ENCODE results near the gene LAMB2. TPM values are rescaled to one million over a fixed set of nuclear protein-coding genes. Genes with fewer than 3 reads are reported as not detected.

Gene LAMB2
- total RNA-seq, 4 donors from 2014 or later: 609 to 1,229 (median 740) TPM

- 78% methylated on average over 5 of the region's 5 CpGs for WGBS
- peaks cover 0 to 5% (median 1%) of the 10 kb centered on the region in 4 donors for H3K4me1 ChIP-seq
- H3K27ac ChIP-seq (replicated peaks in 1 of 4): no peak overlapping the region
- DNase-seq (ENCODE audit: extremely low spot score): no peak
- intact Hi-C loops (cut with DNase I): no loop called here
- H3K9me3 ChIP-seq: no peaks in the 10 kb centered on the region
- peaks cover 6 to 24% (median 16%) of the 10 kb centered on the region in 4 donors for H3K36me3 ChIP-seq
- no peaks in the 10 kb centered on the region for H3K27me3 ChIP-seq
- TF ChIP-seq POLR2AphosphoS5 (IDR thresholded peaks at IDR 0.05) (no peak), CTCF (IDR thresholded peaks at IDR 0.05) (peak in 2 of 3 experiments; percentile 9 to 33)
- no peak overlapping the region for H3K4me3 ChIP-seq
These were observed 25.4 kb upstream of the LAMB2 start for GRCh38 chr3:49158103-49158709.

DNA sequence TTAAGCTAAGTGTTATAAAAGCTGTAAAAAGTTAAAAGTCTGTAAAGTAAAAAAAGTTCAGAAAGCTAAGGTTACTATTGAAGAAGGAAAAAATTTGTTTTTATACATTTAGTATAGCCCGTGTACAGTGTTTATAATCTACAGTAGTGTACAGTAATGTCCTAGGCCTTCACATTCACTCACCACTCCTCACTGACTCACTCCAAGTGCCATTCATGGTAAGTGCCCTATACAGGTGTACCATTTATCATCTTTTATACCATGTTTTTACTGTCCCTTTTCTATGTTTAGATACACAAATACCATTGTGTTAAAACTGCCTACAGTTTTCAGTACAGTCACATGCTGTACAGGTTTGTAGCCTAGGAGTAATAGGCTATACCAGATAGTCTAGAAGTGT, 24.4 kb upstream of the LAMB2 start:
- TF ChIP-seq EP300 (IDR thresholded peaks at IDR 0.05) (no peak), POLR2AphosphoS5 (IDR thresholded peaks at IDR 0.05) (no peak), CTCF (IDR thresholded peaks at IDR 0.05) (no peak), POLR2A (IDR thresholded peaks at IDR 0.05; ENCODE audit: low read depth) (no peak)
- no peak for DNase-seq (ENCODE audit: extremely low spot score)
- H3K27ac ChIP-seq (replicated peaks in 1 of 4): no peak overlapping the region
- H3K4me3 ChIP-seq: no peak overlapping the region
- H3K27me3 ChIP-seq: no peaks in the 10 kb centered on the region
- H3K4me1 ChIP-seq: peaks cover 0 to 5% (median 1%) of the 10 kb centered on the region in 4 donors
- H3K9me3 ChIP-seq: no peaks in the 10 kb centered on the region
- WGBS: 62% methylated on average over 1 of the region's 1 CpG
- intact Hi-C loops (cut with DNase I): no loop called here
- H3K36me3 ChIP-seq: peaks cover 0 to 15% (median 7%) of the 10 kb centered on the region in 4 donors

DNA sequence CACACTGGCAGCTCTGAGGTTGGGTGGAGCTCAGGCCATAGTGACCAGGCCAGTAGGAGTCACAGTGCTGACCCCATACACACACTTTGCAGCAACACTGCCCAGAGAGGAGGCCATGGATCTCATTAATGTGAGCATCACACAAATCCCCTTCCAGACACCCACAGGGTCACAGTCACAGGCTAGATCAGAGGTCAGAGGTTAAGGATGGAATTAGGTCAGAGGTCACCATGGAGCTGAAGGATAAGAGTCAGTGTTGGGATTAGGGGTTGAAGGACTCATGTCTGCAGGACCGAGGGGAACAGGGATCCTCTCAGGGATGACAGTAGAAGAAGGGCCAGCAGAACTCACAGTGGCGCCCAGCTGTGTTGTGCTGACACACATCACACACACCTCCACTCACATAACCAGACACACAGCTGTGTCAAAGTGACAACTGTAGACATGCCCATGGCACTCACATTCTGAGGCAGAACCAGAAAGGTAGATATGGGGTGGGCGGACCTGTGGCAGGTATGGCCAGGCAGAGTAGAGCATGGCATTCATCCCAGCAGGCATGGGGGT, 20.6 kb upstream of the LAMB2 start:
- Histone ChIP-seq H3K9me3 (no peaks in the 10 kb centered on the region), H3K36me3 (no peaks in the 10 kb centered on the region), H3K4me1 (peaks cover 0 to 5% (median 0%) of the 10 kb centered on the region in 4 donors), H3K27me3 (no peaks in the 10 kb centered on the region), H3K27ac (replicated peaks in 1 of 4) (no peak overlapping the region), H3K4me3 (no peak overlapping the region)
- no peak for DNase-seq (ENCODE audit: extremely low spot score)
- intact Hi-C loops (cut with DNase I): no loop called here
- 88% methylated on average over 3 of the region's 3 CpGs for WGBS
- TF ChIP-seq POLR2A (IDR thresholded peaks at IDR 0.05; ENCODE audit: low read depth) (no peak), EP300 (IDR thresholded peaks at IDR 0.05) (no peak), POLR2AphosphoS5 (IDR thresholded peaks at IDR 0.05) (no peak), CTCF (IDR thresholded peaks at IDR 0.05) (no peak)

GRCh38 chr3:49151610-49152009, 18.8 kb upstream of the LAMB2 start:
- 100% methylated on average over 1 of the region's 2 CpGs for WGBS
- DNase-seq (ENCODE audit: extremely low spot score): no peak
- TF ChIP-seq POLR2AphosphoS5 (IDR thresholded peaks at IDR 0.05) (no peak), CTCF (IDR thresholded peaks at IDR 0.05) (no peak), POLR2A (IDR thresholded peaks at IDR 0.05; ENCODE audit: low read depth) (no peak), EP300 (IDR thresholded peaks at IDR 0.05) (no peak)
- Histone ChIP-seq H3K27ac (replicated peaks in 1 of 4) (no peak overlapping the region), H3K9me3 (no peaks in the 10 kb centered on the region), H3K36me3 (no peaks in the 10 kb centered on the region), H3K4me1 (no peaks in the 10 kb centered on the region), H3K27me3 (no peaks in the 10 kb centered on the region), H3K4me3 (no peak overlapping the region)
- intact Hi-C loops (cut with DNase I): no loop called here

GRCh38 chr3:49148159-49148558, 15.3 kb upstream of the LAMB2 start:
- intact Hi-C loops (cut with DNase I): no loop called here
- Histone ChIP-seq H3K36me3 (no peaks in the 10 kb centered on the region), H3K4me1 (no peaks in the 10 kb centered on the region), H3K27me3 (no peaks in the 10 kb centered on the region), H3K27ac (replicated peaks in 1 of 4) (no peak overlapping the region), H3K4me3 (no peak overlapping the region), H3K9me3 (no peaks in the 10 kb centered on the region)
- TF ChIP-seq EP300 (IDR thresholded peaks at IDR 0.05): no peak
- no peak for DNase-seq (ENCODE audit: extremely low spot score)
- 69% methylated on average over 5 of the region's 5 CpGs for WGBS

Measured in esophagus muscularis mucosa (tissue), 4 donors.